Embryonic facial prominence (tissue), 1 donor: ENCODE results near the gene ASB1.

Experiments
- DNase-seq: peaks from one replicate; pipeline ENCODE4 v3.0.0-alpha.2; 2016; ENCODE audit errors: extremely low spot score

The ASB1 gene

GRCh38 chr2:238494573-238494961, 67.8 kb downstream of the ASB1 start:
- DNase-seq: no peak

- DNase-seq: no peak
These were observed 68.7 kb downstream of the ASB1 start for GRCh38 chr2:238495422-238495821.

- no peak for DNase-seq
These were observed 70.3 kb downstream of the ASB1 start for GRCh38 chr2:238496756-238497609.

GRCh38 chr2:238497610-238498005, 70.9 kb downstream of the ASB1 start:
- DNase-seq: no peak

GRCh38 chr2:238498188-238498587, 71.5 kb downstream of the ASB1 start:
- no peak for DNase-seq

- DNase-seq: no peak
These were observed 72.1 kb downstream of the ASB1 start for GRCh38 chr2:238498691-238499295.

GRCh38 chr2:238499731-238500580, 73.2 kb downstream of the ASB1 start:
- DNase-seq: no peak

GRCh38 chr2:238501311-238501710, 74.6 kb downstream of the ASB1 start:
- no peak for DNase-seq
